ENCODE measurements around the gene CNGA3. TPM values are rescaled to one million over a fixed set of nuclear protein-coding genes. Genes with fewer than 3 reads are reported as not detected.

CNGA3 gene
- total RNA-seq, 2 experiments from 2014 or later, result not detected

DNA sequence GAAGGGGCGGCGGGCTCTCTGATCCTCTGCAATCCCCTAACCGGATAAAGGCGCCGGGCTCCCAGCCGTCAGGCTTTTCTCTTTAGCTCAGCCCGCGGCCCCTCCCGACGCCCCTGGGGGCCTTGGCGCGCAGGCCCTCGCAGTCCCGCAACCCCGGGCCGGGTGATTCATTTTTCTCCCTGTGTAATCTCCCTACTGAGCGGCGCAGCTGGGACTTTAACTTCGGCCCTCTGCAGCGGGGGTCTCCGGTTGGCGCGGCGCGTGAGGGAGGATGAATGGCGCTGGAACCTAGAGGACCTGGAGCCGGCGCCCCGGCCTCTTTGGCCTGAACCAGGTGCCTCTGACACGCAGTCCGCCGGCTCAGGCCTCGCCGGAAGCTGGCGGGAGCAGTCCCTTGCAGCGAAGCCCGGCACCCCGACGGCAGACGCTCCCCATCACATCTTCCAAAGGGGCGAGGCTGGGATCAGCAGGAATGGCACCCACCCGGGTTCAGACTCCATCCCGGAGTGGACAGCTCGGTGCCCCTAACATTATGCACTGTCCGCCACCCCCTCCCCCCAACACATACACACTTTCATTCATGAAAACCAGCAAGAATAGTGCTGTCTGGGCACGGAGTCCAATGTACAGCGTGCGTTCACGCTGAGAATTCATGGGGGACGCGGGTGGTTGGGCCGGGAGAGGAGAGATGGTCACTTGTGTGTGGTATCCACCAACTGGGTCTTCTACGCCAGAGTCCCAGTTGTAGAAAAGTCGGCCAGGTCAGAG is 1.2 kb downstream of the CNGA3 start:
- intact Hi-C loops (cut with micrococcal nuclease; ENCODE audit: unreplicated experiment), result no loop called here
- Histone ChIP-seq H3K79me2 (ENCODE audit: insufficient read depth, low read depth, low read length) (no peaks in the 10 kb centered on the region), H3K36me3 (ENCODE audit: insufficient read depth, low read length) (no peaks in the 10 kb centered on the region), H3K4me3 (ENCODE audit: low read depth, low read length, poor library complexity, severe bottlenecking) (no peak overlapping the region), H3K9me3 (ENCODE audit: low read length) (no peaks in the 10 kb centered on the region), H3K4me1 (ENCODE audit: insufficient read depth, low read length, poor library complexity, severe bottlenecking) (no peaks in the 10 kb centered on the region), H4K20me1 (ENCODE audit: insufficient read depth, low read length) (no peaks in the 10 kb centered on the region), H3K4me2 (ENCODE audit: low read length) (no peak overlapping the region), H2AFZ (ENCODE audit: low read length) (no peak overlapping the region), H3K9me2 (ENCODE audit: insufficient read depth, low read length) (no peaks in the 10 kb centered on the region), H3K27ac (ENCODE audit: low read depth, low read length, poor library complexity, severe bottlenecking) (no peak overlapping the region)
- TF ChIP-seq, protein P1, sequence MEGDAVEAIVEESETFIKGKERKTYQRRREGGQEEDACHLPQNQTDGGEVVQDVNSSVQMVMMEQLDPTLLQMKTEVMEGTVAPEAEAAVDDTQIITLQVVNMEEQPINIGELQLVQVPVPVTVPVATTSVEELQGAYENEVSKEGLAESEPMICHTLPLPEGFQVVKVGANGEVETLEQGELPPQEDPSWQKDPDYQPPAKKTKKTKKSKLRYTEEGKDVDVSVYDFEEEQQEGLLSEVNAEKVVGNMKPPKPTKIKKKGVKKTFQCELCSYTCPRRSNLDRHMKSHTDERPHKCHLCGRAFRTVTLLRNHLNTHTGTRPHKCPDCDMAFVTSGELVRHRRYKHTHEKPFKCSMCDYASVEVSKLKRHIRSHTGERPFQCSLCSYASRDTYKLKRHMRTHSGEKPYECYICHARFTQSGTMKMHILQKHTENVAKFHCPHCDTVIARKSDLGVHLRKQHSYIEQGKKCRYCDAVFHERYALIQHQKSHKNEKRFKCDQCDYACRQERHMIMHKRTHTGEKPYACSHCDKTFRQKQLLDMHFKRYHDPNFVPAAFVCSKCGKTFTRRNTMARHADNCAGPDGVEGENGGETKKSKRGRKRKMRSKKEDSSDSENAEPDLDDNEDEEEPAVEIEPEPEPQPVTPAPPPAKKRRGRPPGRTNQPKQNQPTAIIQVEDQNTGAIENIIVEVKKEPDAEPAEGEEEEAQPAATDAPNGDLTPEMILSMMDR (conservative IDR thresholded peaks at IDR 0.05; ENCODE audit: low read length), result no peak
- TF ChIP-seq EZH2phosphoT487 (IDR thresholded peaks at IDR 0.05; ENCODE audit: borderline replicate concordance, low read depth, low read length), result no peak
- DNase-seq (ENCODE audit: low spot score), result no peak
- CTCF ChIA-PET (ENCODE audit: unreplicated experiment), result no interaction called here
- POLR2A ChIA-PET, result no interaction called here
- no TSS peak for BruUV-seq (replicated peaks)

DNA sequence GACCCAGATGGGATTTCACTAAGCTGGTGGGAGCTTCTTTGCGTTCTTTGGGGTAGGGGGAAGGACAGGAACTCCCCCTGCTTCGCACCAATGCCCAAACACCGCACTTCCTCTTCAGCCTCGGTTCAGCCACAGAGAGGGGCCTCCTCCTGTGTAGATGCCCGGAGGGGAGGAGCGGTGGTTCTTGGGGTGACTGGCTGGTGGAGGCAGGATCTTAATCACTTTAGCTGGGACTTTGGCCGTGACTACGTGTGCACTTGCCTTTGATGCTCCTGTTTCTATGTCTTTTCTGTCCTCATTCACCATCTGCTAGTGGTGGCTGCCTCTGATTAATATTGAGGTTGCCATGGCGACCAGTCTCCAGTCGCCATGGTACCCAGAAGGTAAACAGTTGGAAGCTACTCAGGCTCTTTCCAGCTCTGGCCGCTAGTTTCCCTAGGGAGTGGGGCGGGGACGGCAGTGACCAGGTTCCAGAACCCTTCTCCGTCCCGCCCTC is 1.9 kb downstream of the CNGA3 start:
- no peak overlapping the region for H3K4me3 ChIP-seq (ENCODE audit: low read depth, low read length, poor library complexity, severe bottlenecking)
- ChIA-PET POLR2A (no interaction called here), CTCF (ENCODE audit: unreplicated experiment) (no interaction called here)

More for the DNA sequence above, 1.9 kb downstream of the CNGA3 start:
- TF ChIP-seq EZH2phosphoT487 (IDR thresholded peaks at IDR 0.05; ENCODE audit: borderline replicate concordance, low read depth, low read length), result no peak
- TF ChIP-seq, protein P1 (conservative IDR thresholded peaks at IDR 0.05; ENCODE audit: low read length), result no peak
- Histone ChIP-seq H3K27ac (ENCODE audit: low read depth, low read length, poor library complexity, severe bottlenecking) (no peak overlapping the region), H3K4me2 (ENCODE audit: low read length) (no peak overlapping the region), H4K20me1 (ENCODE audit: insufficient read depth, low read length) (no peaks in the 10 kb centered on the region), H2AFZ (ENCODE audit: low read length) (no peak overlapping the region), H3K79me2 (ENCODE audit: insufficient read depth, low read depth, low read length) (no peaks in the 10 kb centered on the region), H3K9me3 (ENCODE audit: low read length) (no peaks in the 10 kb centered on the region), H3K36me3 (ENCODE audit: insufficient read depth, low read length) (no peaks in the 10 kb centered on the region), H3K9me2 (ENCODE audit: insufficient read depth, low read length) (no peaks in the 10 kb centered on the region), H3K4me1 (ENCODE audit: insufficient read depth, low read length, poor library complexity, severe bottlenecking) (no peaks in the 10 kb centered on the region)
- no peak for DNase-seq (ENCODE audit: low spot score)
- no TSS peak for BruUV-seq (replicated peaks)
- intact Hi-C loops (cut with micrococcal nuclease; ENCODE audit: unreplicated experiment), result no loop called here

All from OCI-LY7 (cell line).